Mucosa of gallbladder (tissue), 1 donor: Measurements from ENCODE around the gene IL32. TPM values are rescaled to one million over a fixed set of nuclear protein-coding genes. Genes with fewer than 3 reads are reported as not detected.
"Not testable (repeated sequence)": the region's sequence is repeated elsewhere in the genome, so short reads cannot be mapped to it uniquely, and the experiment has no call there.

Source experiments
- DNase-seq: peaks from one replicate; pipeline ENCODE4 v3.0.0-alpha.2; 2020; ENCODE audit warnings: low spot score
- total RNA-seq: library from RNA; stranded (reverse); gene quantifications from one replicate; pipeline ENCODE4 v1.2.1, GENCODE V29; 2021
- donor health status: DM: no; HTN: no; CAD: no.

Gene IL32
- total RNA-seq, 1 donor from 2014 or later = 134 TPM

- DNase-seq = no peak
Measured at GRCh38 chr16:3070608-3071111, 5.2 kb downstream of the IL32 start.

- DNase-seq = no peak
Measured at GRCh38 chr16:3071655-3072054, 6.2 kb downstream of the IL32 start.

GRCh38 chr16:3072148-3072547, 6.7 kb downstream of the IL32 start:
- DNase-seq = not testable (repeated sequence)

- DNase-seq = not testable (repeated sequence)
Measured at GRCh38 chr16:3072576-3073263, 7.3 kb downstream of the IL32 start.

GRCh38 chr16:3073448-3073847, 8.0 kb downstream of the IL32 start:
- no peak for DNase-seq

- DNase-seq = peak; percentile 47
Measured at GRCh38 chr16:3074860-3075522, 9.6 kb downstream of the IL32 start.

- DNase-seq = no peak
Measured at GRCh38 chr16:3075523-3075915, 10.1 kb downstream of the IL32 start.

GRCh38 chr16:3075946-3076345, 10.5 kb downstream of the IL32 start:
- DNase-seq = not testable (repeated sequence)

GRCh38 chr16:3076577-3076976, 11.1 kb downstream of the IL32 start:
- no peak for DNase-seq

GRCh38 chr16:3080024-3080423, 14.6 kb downstream of the IL32 start:
- no peak for DNase-seq

GRCh38 chr16:3081957-3082356, 16.5 kb downstream of the IL32 start:
- DNase-seq = not testable (repeated sequence)

GRCh38 chr16:3083408-3083807, 18.0 kb downstream of the IL32 start:
- DNase-seq = not testable (repeated sequence)

GRCh38 chr16:3084491-3084890, 19.1 kb downstream of the IL32 start:
- DNase-seq = no peak

GRCh38 chr16:3084969-3085670, 19.7 kb downstream of the IL32 start:
- no peak for DNase-seq

- no peak for DNase-seq
Measured at GRCh38 chr16:3085868-3086595, 20.6 kb downstream of the IL32 start.

- DNase-seq = no peak
Measured at GRCh38 chr16:3086596-3087242, 21.3 kb downstream of the IL32 start.

GRCh38 chr16:3087243-3088235, 22.1 kb downstream of the IL32 start:
- no peak for DNase-seq

- no peak for DNase-seq
Measured at GRCh38 chr16:3088450-3088849, 23.0 kb downstream of the IL32 start.

GRCh38 chr16:3088925-3089716, 23.7 kb downstream of the IL32 start:
- DNase-seq = no peak
